Astrocyte (in vitro differentiated cells and primary cell): ENCODE results near the gene GMDS. TPM values are rescaled to one million over a fixed set of nuclear protein-coding genes. Genes with fewer than 3 reads are reported as not detected.
A peak's percentile ranks its signal among the peaks of the same experiment; 100 is the strongest.

Experiments
- DNase-seq: peaks from one replicate; pipeline ENCODE4 v3.0.0-alpha.2; 2010; ENCODE audit warnings: low read depth
- FAIRE-seq: peaks from 2 replicates; lab custom pipeline; 2011; peaks lifted over from hg19 to GRCh38; lab: Jason Lieb, UNC
- H2AFZ ChIP-seq: 2 replicates; pipeline ENCODE4 v1.6.0; 2012; ENCODE audit warnings: low read depth, low read length, inconsistent platforms
- H3K27ac ChIP-seq: 2 replicates; pipeline ENCODE4 v1.5.1; 2011; ENCODE audit warnings: low read depth, low read length, inconsistent platforms
- H3K27me3 ChIP-seq: 2 replicates; pipeline ENCODE4 v1.6.0; 2011; ENCODE audit warnings: low read length, inconsistent platforms; ENCODE audit not compliant: insufficient read depth
- H3K36me3 ChIP-seq: 2 replicates; pipeline ENCODE4 v1.5.1; 2011; ENCODE audit warnings: low read length, inconsistent platforms; ENCODE audit not compliant: insufficient read depth
- H3K4me1 ChIP-seq: 2 replicates; pipeline ENCODE4 v1.5.1; 2011; ENCODE audit warnings: low read length, inconsistent platforms; ENCODE audit not compliant: insufficient read depth
- H3K4me2 ChIP-seq: 2 replicates; pipeline ENCODE4 v1.6.0; 2012; ENCODE audit warnings: low read length, inconsistent platforms
- H3K4me3 ChIP-seq: 2 replicates; pipeline ENCODE4 v1.5.1; 2011; ENCODE audit warnings: low read depth, mild to moderate bottlenecking, low read length, inconsistent platforms; ENCODE audit not compliant: insufficient read depth
- H3K79me2 ChIP-seq: 2 replicates; pipeline ENCODE4 v1.6.0; 2012; ENCODE audit warnings: mild to moderate bottlenecking, low read length, inconsistent platforms; ENCODE audit not compliant: insufficient read depth
- H3K9ac ChIP-seq: 2 replicates; pipeline ENCODE4 v1.6.0; 2012; ENCODE audit warnings: mild to moderate bottlenecking, low read length, inconsistent platforms
- H3K9me3 ChIP-seq: 2 replicates; pipeline ENCODE4 v1.5.1; 2012; ENCODE audit warnings: low read depth, mild to moderate bottlenecking, low read length, inconsistent platforms; ENCODE audit not compliant: insufficient read depth
- H4K20me1 ChIP-seq: 2 replicates; pipeline ENCODE4 v1.6.0; 2012; ENCODE audit warnings: low read length, inconsistent platforms; ENCODE audit not compliant: insufficient read depth
- H3K27ac Mint-ChIP-seq: one replicate; pipeline ENCODE4 v1.8.0; 2021; ENCODE audit warnings: mild to moderate bottlenecking, mixed read lengths; ENCODE audit not compliant: unreplicated experiment
- H3K27me3 Mint-ChIP-seq: one replicate; pipeline ENCODE4 v1.8.0; 2021; ENCODE audit warnings: low read depth, mixed read lengths; ENCODE audit not compliant: unreplicated experiment
- H3K36me3 Mint-ChIP-seq: one replicate; pipeline ENCODE4 v1.8.0; 2021; ENCODE audit warnings: low read depth, mixed read lengths; ENCODE audit not compliant: unreplicated experiment
- H3K4me1 Mint-ChIP-seq: one replicate; pipeline ENCODE4 v1.8.0; 2021; ENCODE audit warnings: low read depth, mixed read lengths; ENCODE audit not compliant: unreplicated experiment
- H3K4me3 Mint-ChIP-seq: one replicate; pipeline ENCODE4 v1.8.0; 2021; ENCODE audit warnings: mild to moderate bottlenecking, moderate library complexity, mixed read lengths; ENCODE audit not compliant: unreplicated experiment
- H3K9me3 Mint-ChIP-seq: one replicate; pipeline ENCODE4 v1.8.0; 2021; ENCODE audit warnings: mild to moderate bottlenecking, mixed read lengths; ENCODE audit not compliant: unreplicated experiment
- EZH2 ChIP-seq: IDR thresholded peaks from 2 replicates; pipeline ENCODE4 v1.6.1; 2012; ENCODE audit warnings: mild to moderate bottlenecking, low read length, inconsistent platforms; ENCODE audit not compliant: insufficient read depth
- total RNA-seq: library from RNA; stranded (reverse); gene quantifications from 2 replicates; pipeline ENCODE4 v1.2.1, GENCODE V29; 2021
- TF ChIP-seq, protein P1 (sequence below): IDR thresholded peaks from 2 replicates; pipeline ENCODE4 v1.5.1; 2011; ENCODE audit warnings: low read depth, mild to moderate bottlenecking, inconsistent platforms, low read length, moderate library complexity; ENCODE audit not compliant: insufficient read depth

GMDS gene
- total RNA-seq, 1 donor from 2014 or later = 9.4 TPM

- no peak for TF ChIP-seq EZH2
- TF ChIP-seq, protein P1, sequence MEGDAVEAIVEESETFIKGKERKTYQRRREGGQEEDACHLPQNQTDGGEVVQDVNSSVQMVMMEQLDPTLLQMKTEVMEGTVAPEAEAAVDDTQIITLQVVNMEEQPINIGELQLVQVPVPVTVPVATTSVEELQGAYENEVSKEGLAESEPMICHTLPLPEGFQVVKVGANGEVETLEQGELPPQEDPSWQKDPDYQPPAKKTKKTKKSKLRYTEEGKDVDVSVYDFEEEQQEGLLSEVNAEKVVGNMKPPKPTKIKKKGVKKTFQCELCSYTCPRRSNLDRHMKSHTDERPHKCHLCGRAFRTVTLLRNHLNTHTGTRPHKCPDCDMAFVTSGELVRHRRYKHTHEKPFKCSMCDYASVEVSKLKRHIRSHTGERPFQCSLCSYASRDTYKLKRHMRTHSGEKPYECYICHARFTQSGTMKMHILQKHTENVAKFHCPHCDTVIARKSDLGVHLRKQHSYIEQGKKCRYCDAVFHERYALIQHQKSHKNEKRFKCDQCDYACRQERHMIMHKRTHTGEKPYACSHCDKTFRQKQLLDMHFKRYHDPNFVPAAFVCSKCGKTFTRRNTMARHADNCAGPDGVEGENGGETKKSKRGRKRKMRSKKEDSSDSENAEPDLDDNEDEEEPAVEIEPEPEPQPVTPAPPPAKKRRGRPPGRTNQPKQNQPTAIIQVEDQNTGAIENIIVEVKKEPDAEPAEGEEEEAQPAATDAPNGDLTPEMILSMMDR = no peak
- H3K9me3 Mint-ChIP-seq = no peaks in the 10 kb centered on the region
- H3K4me3 Mint-ChIP-seq = peak overlapping the region; percentile 32
- no peak overlapping the region for H3K9ac ChIP-seq
- H3K4me1 ChIP-seq = peaks cover 16% of the 10 kb centered on the region
- no peak overlapping the region for H3K27ac ChIP-seq
- no peak overlapping the region for H3K4me3 ChIP-seq
- no peak for DNase-seq
- FAIRE-seq = no peak
- no peaks in the 10 kb centered on the region for H3K36me3 ChIP-seq
- H3K79me2 ChIP-seq = no peaks in the 10 kb centered on the region
- H3K27ac Mint-ChIP-seq = no peak overlapping the region
- no peaks in the 10 kb centered on the region for H3K27me3 Mint-ChIP-seq
- H3K9me3 ChIP-seq = no peaks in the 10 kb centered on the region
- peaks cover 15% of the 10 kb centered on the region for H3K4me1 Mint-ChIP-seq
- H3K27me3 ChIP-seq = no peaks in the 10 kb centered on the region
- no peak overlapping the region for H2AFZ ChIP-seq
- no peaks in the 10 kb centered on the region for H4K20me1 ChIP-seq
- no peaks in the 10 kb centered on the region for H3K36me3 Mint-ChIP-seq
- H3K4me2 ChIP-seq = peak overlapping the region; percentile 48
These were observed 407.6 kb downstream of the GMDS start for GRCh38 chr6:1837826-1838225.

- no peak overlapping the region for H3K9ac ChIP-seq
- Mint-ChIP-seq H3K27ac (no peak overlapping the region), H3K9me3 (no peaks in the 10 kb centered on the region), H3K4me3 (no peak overlapping the region), H3K36me3 (no peaks in the 10 kb centered on the region), H3K4me1 (peaks cover 15% of the 10 kb centered on the region), H3K27me3 (no peaks in the 10 kb centered on the region)
- no peak for FAIRE-seq
- H4K20me1 ChIP-seq = no peaks in the 10 kb centered on the region
- H3K27me3 ChIP-seq = no peaks in the 10 kb centered on the region
- DNase-seq = no peak
- no peak overlapping the region for H2AFZ ChIP-seq
- no peak overlapping the region for H3K4me3 ChIP-seq
- TF ChIP-seq EZH2 = no peak
- TF ChIP-seq, protein P1 = no peak
- H3K79me2 ChIP-seq = no peaks in the 10 kb centered on the region
- peaks cover 20% of the 10 kb centered on the region for H3K4me1 ChIP-seq
- H3K4me2 ChIP-seq = no peak overlapping the region
- no peak overlapping the region for H3K27ac ChIP-seq
- no peaks in the 10 kb centered on the region for H3K36me3 ChIP-seq
- no peaks in the 10 kb centered on the region for H3K9me3 ChIP-seq
These were observed 408.7 kb downstream of the GMDS start for GRCh38 chr6:1836690-1837089.

DNA sequence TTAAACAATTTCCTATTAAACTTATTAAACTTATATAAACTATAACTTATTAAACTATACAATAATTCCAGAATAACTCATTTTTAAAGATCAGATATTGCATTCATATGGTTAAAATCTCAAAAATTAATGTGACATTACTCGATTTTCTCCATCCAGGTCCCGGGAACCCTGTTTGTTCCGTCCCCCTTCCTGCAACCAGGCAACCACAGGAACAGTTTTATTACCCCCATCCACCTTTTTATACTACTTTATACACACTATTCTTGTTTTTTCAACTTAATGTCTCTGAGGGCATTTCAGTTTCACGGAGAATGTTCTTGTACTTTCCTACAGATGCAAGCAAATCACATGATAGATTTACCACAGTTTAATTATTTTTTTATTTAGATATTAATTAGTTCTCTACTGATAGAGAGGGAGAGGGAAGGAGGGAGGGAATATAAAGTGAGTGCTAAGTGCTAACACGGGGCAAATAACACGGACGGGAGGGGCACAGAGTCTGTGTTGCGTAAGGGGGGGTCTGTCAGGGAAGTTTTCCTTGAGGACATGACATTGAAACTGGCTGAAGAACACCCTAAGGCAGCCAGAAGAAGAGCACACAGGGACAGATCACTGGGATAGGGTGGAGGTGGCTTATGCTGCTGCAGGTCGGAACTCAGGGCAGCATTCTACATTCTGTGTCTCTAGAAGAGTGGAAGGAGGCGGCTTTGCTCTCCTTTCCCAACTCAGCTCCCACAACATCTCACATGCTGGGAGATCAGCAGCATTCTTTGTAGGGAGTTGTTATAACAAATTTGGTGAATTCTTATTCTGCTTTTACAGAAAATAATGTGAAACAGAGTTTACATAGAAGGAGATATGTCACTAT, 410.5 kb downstream of the GMDS start:
- H3K4me1 Mint-ChIP-seq = peaks cover 15% of the 10 kb centered on the region
- TF ChIP-seq, protein P1 = no peak
- no peak for TF ChIP-seq EZH2
- Histone ChIP-seq H3K27ac (no peak overlapping the region), H3K9ac (no peak overlapping the region), H3K79me2 (no peaks in the 10 kb centered on the region), H3K9me3 (no peaks in the 10 kb centered on the region), H3K36me3 (no peaks in the 10 kb centered on the region), H3K4me2 (no peak overlapping the region), H2AFZ (no peak overlapping the region), H3K27me3 (no peaks in the 10 kb centered on the region), H3K4me1 (peaks cover 20% of the 10 kb centered on the region), H4K20me1 (no peaks in the 10 kb centered on the region), H3K4me3 (no peak overlapping the region)
- H3K27ac Mint-ChIP-seq = no peak overlapping the region
- H3K4me3 Mint-ChIP-seq = no peak overlapping the region
- no peaks in the 10 kb centered on the region for H3K36me3 Mint-ChIP-seq
- H3K9me3 Mint-ChIP-seq = no peaks in the 10 kb centered on the region
- FAIRE-seq = no peak
- no peaks in the 10 kb centered on the region for H3K27me3 Mint-ChIP-seq
- no peak for DNase-seq
